Hepatic stellate cell (primary cell): ENCODE measurements around the gene ITGB1.
"Not testable (repeated sequence)": the region's sequence is repeated elsewhere in the genome, so short reads cannot be mapped to it uniquely, and the experiment has no call there.

Experiments used
- DNase-seq: peaks from one replicate; pipeline ENCODE4 v3.0.0; 2011; ENCODE audit warnings: low spot score

The ITGB1 gene

GRCh38 chr10:32958085-32959005 lies at the start of gene ITGB1:
Gene ITGB1 (minus strand): TSS chr10:32958230. CDS start chr10:32935558, 22,672 bp downstream.
- DNase-seq: peak; percentile 88

DNA sequence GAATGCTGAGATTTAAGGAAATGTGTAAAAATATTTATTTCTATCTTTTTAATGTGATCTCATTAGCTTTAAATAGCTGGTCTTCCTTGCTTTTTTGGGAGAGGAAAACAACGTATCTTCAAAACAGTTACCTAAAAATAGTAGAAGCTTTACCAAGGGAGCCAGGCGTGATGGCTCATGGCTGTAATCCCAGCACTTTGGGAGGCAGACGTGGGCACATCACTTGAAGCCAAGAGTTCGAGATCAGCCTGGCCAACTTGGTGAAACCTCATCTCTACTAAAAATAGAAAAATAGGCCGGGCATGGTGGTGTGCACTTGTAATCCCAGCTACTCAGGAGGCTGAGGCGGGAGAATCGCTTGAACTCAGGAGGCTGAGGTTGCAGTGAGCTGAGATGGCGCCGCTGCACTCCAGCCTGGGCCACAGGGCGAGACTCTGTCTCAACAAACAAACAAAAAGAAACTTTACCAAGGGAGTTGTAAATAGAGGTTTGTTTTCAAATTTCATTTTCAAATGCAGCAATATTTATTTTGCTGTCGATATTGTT lies 48.4 kb upstream of the ITGB1 start:
- DNase-seq: no peak

- peak; percentile 79 for DNase-seq
Observed at GRCh38 chr10:33005322-33006301, 47.6 kb upstream of the ITGB1 start.

GRCh38 chr10:33001908-33002492 lies 44.0 kb upstream of the ITGB1 start:
- no peak for DNase-seq

DNA sequence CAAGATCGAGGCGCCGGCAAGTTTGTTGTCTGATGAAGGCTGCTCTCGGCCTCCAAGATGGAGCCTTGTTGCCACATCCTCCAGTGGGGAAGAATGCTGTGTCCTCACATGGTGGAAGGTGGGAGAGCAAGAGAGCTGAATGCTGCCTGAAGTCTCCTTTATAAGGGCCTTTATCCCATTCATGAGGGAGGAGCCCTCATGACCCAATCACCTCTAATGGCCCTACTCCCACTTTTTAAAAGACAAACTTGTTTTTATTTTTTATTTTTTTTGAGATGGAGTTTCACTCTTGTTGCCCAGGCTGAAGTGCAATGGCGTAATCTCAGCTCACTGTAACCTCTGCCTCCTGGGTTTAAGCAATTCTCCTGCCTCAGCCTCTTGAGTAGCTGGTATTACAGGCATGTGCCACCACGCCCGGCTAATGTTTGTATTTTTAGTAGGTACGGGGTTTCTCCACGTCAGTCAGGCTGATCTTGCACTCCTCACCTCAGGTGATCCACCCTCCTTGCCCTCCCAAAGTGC lies 40.1 kb upstream of the ITGB1 start:
- DNase-seq: not testable (repeated sequence)

DNA sequence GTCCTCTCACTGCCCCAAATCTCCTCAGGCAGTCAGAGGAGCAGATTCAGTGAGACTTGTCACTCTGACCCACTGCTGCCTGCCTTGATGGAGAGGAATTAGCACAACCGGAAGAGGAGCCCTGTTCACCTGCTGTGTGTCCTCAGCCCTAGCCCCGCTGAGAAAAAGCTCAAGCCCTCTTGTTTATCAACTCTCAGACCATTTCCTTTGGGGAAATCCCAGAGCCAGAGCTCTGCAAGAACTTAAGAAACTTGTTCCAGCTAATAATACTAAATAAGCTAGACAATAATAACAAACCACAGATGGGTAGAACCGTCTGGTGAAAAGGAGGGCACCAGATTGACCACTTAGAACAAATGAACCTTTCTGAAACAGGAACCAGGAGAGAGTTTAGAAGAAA lies 37.7 kb upstream of the ITGB1 start:
- DNase-seq: no peak

- DNase-seq: no peak
Observed at GRCh38 chr10:32995066-32995622, 37.1 kb upstream of the ITGB1 start.

DNA sequence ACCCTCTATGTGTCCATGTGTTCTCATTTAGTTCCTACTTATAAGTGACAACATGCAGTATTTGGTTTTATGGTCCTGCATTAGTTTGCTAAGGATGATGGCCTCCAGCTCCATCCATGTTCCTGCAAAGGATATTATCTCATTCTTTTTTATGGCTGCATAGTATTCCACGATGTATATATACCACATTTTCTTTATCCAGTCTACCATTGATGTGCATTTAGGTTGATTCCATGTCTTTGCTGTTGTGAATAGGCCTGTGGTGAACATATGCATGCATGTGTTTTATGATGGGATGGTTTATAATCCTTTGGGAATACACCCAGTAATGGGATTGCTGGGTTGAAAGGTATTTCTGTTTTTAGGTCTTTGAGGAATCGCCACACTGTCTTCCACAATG lies 36.6 kb upstream of the ITGB1 start:
- DNase-seq: not testable (repeated sequence)

GRCh38 chr10:32992310-32992709 lies 34.3 kb upstream of the ITGB1 start:
- not testable (repeated sequence) for DNase-seq

GRCh38 chr10:32990811-32991210 lies 32.8 kb upstream of the ITGB1 start:
- no peak for DNase-seq

DNA sequence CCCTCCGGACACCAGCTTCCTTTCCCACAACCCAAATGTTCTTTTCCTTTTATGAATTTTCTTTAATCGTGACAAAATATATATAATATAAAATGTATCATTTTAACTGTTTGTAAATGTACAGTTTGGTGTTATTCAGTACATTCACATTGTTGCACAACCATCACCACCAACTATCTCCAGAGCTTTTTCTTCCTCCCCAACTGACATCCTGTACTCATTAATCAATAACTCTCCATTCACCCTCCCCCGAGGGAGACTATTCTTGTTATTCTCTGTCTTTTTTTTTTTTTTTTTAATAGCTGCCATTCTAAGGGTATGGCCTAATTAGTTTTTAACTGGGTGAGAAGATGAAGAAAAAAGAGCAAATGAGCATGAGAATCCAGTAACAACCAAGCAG lies 30.6 kb upstream of the ITGB1 start:
- no peak for DNase-seq

- DNase-seq: no peak
Observed at GRCh38 chr10:32987172-32987571, 29.1 kb upstream of the ITGB1 start.

DNA sequence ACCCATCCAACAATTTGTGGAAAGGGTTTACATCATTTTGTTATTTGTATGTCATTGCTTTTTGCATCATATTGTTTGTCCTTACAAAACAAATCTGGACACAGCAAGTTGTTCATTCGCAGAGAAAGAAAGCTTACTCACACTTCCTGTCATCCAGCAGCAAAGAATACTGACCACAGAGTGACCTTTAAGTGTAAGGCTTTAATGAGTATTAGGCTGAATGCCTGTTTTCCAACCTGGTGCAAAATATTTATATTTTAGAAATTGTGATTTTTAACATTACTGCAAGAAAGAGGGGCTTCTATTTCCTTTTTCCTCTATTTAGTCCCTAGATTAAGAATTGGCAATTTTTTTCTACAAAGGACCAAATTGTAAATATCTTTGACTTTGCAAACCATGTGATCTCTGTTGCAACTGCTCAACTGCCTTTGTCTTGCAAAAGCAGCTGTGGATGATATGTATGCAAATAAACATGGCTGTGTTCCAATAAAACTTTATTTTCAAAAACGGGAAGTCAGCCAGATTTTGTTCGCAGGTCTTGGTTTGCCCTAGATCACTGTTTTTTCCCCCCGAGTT lies 27.8 kb upstream of the ITGB1 start:
- no peak for DNase-seq

GRCh38 chr10:32985341-32985764 lies 27.3 kb upstream of the ITGB1 start:
- no peak for DNase-seq

DNA sequence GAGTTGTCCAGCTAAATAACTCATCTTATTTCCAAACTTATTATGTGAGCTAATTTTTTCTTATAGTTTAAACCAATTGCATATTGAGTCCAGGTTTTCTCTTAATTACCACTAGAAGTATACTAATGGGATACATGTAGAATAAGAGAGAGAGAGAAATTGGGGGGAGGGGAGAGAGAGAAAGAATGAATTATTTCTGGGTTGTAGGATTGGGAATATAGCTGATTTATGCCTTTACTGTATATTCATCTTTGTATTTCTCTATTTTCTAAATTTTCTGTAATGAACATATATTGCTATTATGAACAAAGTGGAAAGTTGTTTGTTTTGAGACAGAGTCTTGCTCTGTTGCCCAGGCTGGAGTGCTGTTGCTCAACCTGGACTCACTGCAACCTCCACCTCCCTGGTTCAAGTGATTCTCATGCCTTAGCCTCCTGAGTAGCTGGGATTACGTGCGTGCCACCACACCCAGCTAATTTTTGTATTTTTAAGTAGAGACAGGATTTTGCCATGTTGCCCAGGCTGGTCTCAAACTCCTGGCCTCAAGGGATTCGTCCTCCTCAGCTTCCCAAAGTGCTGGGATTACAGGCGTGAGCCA lies 26.1 kb upstream of the ITGB1 start:
- no peak for DNase-seq

DNA sequence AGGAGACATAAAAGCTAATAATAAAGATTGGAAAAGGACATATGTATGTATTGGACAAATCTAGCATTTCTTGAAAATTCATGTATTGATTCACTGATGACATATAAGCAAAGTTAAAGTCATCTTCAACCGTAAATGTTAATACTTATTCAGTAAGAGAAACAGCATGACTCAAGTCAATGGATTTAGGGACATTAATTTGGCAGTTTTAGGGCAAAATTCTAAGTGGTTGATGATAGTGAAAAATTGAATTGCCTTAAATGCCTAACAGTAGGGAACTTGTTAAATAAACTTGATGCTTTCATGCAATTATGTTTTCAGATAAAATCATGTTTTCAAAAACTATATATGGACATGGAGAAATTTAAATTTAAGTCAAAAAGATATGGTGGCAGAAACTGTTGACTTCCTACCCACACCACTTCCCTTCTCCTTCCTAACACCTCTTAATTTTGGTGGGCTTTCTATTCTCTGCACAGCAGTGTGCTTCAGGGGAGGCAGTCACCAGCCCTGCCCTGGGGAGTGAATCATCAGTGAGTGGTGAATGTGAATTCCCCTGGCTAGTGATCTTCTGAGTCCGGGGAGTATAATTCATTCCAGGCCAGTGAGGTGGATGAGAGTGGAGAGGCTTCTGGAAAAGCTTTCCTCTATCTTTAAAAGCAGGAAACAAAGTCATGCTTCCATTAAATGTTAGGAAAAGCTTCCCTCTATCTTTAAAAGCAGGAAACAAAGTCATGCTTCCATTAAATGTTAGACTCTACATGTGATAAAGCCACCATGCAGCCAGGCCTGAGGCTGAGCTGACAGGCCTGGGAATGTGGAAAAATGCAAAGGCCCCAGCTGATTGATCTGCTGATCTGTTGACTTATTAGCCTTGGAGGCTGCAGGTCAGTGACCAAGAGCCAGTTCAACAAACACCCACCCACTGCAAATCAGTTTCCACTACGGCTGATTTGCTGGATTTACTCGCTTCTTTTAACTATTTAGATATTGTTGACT lies 25.2 kb upstream of the ITGB1 start:
- DNase-seq: peak; percentile 65

DNA sequence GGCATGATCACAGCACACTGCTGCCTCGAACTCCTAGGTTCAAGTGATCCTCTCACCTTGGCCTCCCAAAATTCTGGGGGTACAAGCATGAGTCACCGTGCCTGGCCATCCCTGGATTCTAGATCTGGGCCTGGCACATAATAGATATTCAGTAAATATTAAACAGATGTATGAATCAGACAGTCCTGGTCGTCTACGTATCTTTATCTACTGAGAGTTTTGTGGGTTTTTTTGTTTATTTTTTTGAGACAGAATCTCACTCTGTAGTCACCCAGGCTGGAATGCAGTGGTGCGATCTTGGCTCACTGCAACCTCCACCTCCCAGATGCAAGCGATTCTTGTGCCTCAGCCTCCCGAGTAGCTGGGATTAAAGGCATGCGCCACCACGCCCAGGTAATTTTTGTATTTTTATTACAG lies 24.3 kb upstream of the ITGB1 start:
- DNase-seq: no peak

- DNase-seq: no peak
Observed at GRCh38 chr10:32981760-32982159, 23.7 kb upstream of the ITGB1 start.
